Loucy (cell line): ENCODE measurements around the gene PLEKHH2.

Experiments
- EZH2phosphoT487 ChIP-seq: fragments of 200-600 bp; IDR thresholded peaks from 2 replicates; pipeline ENCODE4 v1.6.1; 2018; ENCODE audit warnings: antibody characterized with exemption, mild to moderate bottlenecking, moderate library complexity, borderline replicate concordance
- TF ChIP-seq, protein P1 (sequence below): fragments of 200-600 bp; sonication (generic); conservative IDR thresholded peaks from 2 replicates; pipeline ENCODE4 v1.5.1; 2014; ENCODE audit warnings: mild to moderate bottlenecking, antibody characterized with exemption, low read length

DNA sequence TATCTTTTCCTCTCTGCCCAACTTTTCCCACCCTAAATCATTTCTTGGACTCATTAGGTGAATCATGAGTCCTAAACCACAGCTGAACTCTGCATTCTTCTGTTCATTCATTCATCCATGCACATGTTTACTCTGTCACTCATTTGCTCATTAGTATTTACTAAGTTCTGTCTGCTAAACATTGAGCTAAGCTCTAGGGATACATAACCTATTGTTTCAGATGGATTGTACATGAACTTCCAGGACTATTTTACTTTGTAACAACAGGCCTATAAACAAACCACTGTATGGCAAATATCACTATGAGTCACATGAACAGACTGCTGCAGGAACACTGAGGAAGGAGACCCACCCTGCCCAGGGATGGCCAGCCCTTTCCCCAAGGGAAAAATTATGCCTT lies 122.1 kb downstream of the PLEKHH2 start:
- TF ChIP-seq, protein P1, sequence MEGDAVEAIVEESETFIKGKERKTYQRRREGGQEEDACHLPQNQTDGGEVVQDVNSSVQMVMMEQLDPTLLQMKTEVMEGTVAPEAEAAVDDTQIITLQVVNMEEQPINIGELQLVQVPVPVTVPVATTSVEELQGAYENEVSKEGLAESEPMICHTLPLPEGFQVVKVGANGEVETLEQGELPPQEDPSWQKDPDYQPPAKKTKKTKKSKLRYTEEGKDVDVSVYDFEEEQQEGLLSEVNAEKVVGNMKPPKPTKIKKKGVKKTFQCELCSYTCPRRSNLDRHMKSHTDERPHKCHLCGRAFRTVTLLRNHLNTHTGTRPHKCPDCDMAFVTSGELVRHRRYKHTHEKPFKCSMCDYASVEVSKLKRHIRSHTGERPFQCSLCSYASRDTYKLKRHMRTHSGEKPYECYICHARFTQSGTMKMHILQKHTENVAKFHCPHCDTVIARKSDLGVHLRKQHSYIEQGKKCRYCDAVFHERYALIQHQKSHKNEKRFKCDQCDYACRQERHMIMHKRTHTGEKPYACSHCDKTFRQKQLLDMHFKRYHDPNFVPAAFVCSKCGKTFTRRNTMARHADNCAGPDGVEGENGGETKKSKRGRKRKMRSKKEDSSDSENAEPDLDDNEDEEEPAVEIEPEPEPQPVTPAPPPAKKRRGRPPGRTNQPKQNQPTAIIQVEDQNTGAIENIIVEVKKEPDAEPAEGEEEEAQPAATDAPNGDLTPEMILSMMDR: no peak
- no peak for TF ChIP-seq EZH2phosphoT487
